ENCODE measurements around the gene DIP2C.
A peak's percentile ranks its signal among the peaks of the same experiment; 100 is the strongest.

DIP2C gene

DNA sequence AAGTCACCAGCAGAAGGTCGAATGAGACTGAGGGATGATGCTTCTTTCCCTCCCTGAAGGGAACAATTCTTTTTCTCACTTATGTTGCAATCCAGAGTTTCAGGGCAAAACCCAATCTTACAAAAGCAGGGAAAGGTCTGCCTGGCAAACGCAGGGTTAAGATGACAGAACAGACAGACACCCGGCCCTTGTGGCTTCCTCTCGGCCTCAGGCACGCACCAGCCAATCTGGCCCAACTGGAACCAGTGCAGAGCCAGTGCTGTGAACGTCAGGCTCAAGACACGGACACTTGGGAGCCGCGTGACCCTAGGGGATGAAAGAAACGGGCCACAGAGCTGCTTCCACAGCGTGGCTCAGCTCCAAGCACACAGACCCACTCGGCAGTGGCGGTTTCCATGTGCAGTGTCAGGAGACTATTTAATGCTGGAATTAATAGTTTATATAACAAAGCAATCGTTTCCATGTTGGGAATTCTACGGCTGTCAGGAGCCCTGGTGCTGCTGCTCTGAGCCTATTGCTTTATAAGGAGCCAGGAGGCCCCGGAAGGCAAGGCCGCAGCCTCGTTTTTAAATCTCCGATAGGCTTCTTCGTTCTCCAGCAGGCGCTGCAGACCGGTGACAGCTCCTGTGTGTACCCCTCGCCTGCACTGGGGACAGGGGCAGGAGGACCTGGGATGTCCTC lies 198.4 kb downstream of the DIP2C start:
- H3K4me1 Mint-ChIP-seq: peaks cover 6% of the 10 kb centered on the region
- no peak overlapping the region for H3K27ac Mint-ChIP-seq
- no peak overlapping the region for H3K4me3 Mint-ChIP-seq
- no peak for DNase-seq
- CTCF ChIA-PET: interaction anchor here (1.3 kb wide), 1 partner anchor 14 kb away, joined by 3 read pairs; no protein-coding TSS in a partner anchor
- H3K36me3 Mint-ChIP-seq: no peaks in the 10 kb centered on the region
- H3K27me3 Mint-ChIP-seq: peaks cover 30% of the 10 kb centered on the region
- no peaks in the 10 kb centered on the region for H3K9me3 Mint-ChIP-seq

DNA sequence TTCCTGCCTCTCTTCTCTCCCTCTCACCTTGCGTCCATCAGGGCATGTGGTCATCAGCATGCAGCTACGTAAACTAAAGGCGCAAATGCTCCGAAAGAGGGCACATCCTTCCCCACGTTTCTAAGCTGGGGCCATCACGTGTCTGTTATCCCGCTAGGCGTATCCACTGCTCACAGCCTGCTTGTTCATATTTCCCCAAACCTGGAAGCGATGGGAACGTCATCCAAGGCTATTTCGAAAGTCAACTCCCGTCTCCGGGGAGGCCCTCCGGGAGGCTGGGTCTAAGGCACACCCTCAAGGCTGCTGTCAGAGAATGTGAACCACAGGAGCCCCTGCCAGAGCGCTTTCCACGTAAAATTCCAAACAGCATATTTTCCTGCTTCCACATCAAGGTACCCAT lies 199.2 kb downstream of the DIP2C start:
- Mint-ChIP-seq H3K4me3 (no peak overlapping the region), H3K27ac (no peak overlapping the region), H3K27me3 (peaks cover 30% of the 10 kb centered on the region), H3K4me1 (peaks cover 12% of the 10 kb centered on the region), H3K9me3 (no peaks in the 10 kb centered on the region), H3K36me3 (no peaks in the 10 kb centered on the region)
- DNase-seq: no peak
- CTCF ChIA-PET: no interaction called here

DNA sequence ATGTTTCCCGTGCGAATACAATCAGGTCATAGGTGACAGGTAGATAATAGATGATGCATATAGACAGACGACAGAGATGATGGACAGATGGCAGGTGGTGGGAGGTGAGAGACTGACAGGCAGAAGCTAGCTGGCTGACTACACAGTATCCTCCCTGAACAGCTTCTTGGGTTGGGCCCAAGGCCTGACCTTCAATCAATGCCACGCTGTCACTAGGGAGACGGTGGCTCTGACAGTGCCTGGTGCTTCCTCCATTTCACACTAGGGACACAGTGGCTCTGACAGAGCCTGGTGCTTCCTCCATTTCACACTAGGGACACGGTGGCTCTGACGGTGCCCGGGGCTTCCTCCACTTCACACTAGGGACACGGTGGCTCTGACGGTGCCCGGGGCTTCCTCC lies 200.1 kb downstream of the DIP2C start:
- no peak overlapping the region for H3K4me3 Mint-ChIP-seq
- H3K27me3 Mint-ChIP-seq: peaks cover 27% of the 10 kb centered on the region
- H3K27ac Mint-ChIP-seq: no peak overlapping the region

DNA sequence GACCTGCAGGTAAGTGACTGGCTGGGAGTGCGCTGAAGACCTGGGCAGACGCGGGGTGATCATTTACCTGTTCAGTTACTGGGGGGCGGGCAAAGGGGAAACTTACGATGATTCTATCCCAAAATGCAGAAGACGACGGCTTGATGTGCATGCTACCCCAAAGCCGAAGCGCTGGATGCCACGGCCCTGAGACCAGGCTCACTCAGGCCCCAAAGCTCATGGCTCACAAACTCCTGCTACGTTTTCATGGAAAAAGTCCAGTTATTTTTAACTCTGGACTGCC lies 200.6 kb downstream of the DIP2C start:
- Mint-ChIP-seq H3K36me3 (no peaks in the 10 kb centered on the region), H3K4me1 (peaks cover 18% of the 10 kb centered on the region), H3K9me3 (no peaks in the 10 kb centered on the region), H3K27ac (no peak overlapping the region), H3K4me3 (no peak overlapping the region), H3K27me3 (peaks cover 22% of the 10 kb centered on the region)
- DNase-seq: peak; percentile 3
- CTCF ChIA-PET: no interaction called here

More for the DNA sequence above, 200.1 kb downstream of the DIP2C start:
- no peaks in the 10 kb centered on the region for H3K36me3 Mint-ChIP-seq
- H3K4me1 Mint-ChIP-seq: peaks cover 14% of the 10 kb centered on the region
- peak; percentile 3 for DNase-seq
- CTCF ChIA-PET: no interaction called here
- no peaks in the 10 kb centered on the region for H3K9me3 Mint-ChIP-seq

DNA sequence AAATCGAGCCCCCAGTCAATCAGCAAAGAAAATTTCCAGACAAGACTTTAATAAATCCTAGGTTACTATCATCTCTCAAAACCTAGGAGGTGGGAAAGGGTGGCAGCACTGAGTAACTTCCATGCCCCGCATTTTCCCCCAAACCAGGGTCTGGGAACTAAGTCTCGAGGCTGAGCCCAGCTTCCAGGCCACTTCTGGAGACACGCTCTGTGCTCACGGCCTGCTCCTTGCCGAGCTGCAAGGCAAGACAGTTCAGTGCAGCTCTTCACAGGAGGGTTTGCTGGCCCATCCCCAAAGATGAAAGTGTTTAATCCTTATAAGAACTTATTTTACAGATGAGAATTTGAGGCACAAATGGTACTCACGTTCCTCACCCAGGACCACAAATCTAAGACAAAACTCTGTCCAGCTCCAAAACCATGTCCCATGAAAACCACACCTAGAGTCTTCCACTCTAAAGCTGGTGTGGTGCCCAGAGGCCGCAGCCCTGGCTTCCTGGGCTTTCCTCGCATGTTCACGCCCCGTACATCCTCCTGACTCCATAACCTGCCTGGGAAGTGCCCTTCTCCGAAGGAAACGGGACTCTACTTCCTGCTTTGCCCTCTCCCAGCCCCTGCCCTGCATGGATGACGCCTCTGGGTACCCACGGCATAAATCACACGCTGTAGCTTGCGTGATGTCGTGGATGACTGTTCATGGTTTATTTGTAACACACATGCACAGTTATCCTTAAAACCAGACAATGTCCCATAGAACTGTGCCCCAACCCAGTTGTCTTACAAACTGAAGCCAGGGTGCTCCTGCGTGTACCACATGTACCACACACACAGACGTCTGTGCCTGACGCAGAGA lies 201.2 kb downstream of the DIP2C start:
- CTCF ChIA-PET: no interaction called here
- peak; percentile 9 for DNase-seq
- Mint-ChIP-seq H3K27ac (no peak overlapping the region), H3K9me3 (no peaks in the 10 kb centered on the region), H3K4me1 (peaks cover 20% of the 10 kb centered on the region), H3K36me3 (no peaks in the 10 kb centered on the region), H3K4me3 (no peak overlapping the region), H3K27me3 (peaks cover 16% of the 10 kb centered on the region)

DNA sequence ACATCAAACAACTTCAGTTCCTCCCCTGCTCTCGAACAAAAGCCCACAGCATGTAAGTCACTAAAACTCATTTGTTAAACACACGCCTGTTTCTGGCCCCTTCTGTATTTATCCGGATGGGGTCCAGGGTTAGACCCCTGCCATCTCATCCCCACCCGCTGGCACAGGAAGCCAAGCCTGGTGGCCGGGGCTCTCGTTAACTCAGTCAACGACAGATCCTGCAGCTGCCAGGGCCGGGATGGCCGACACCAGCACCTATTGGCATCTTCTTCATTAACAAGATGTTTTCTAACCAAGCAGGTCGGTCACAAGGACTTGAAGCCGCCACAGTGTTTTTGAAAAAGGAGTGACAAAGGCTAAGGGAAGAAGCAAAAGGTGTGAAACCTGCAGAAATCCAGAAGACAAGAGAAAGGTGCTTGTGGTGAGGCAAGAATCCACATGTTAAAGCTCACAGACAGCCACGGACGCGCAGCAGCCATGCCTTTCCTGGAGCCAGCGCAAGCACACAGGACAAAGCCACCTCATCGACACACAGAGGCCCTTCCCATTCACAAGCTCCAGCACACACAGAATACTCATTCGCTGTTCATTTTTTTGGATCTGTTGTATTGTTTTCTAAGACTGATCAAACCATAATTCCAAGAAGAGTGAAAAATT lies 202.7 kb downstream of the DIP2C start:
- no peak for DNase-seq
- Mint-ChIP-seq H3K9me3 (no peaks in the 10 kb centered on the region), H3K4me1 (peaks cover 20% of the 10 kb centered on the region), H3K36me3 (no peaks in the 10 kb centered on the region), H3K27ac (peak overlapping the region; percentile 85), H3K4me3 (peak overlapping the region; percentile 23), H3K27me3 (peaks cover 10% of the 10 kb centered on the region)
- CTCF ChIA-PET: no interaction called here

DNA sequence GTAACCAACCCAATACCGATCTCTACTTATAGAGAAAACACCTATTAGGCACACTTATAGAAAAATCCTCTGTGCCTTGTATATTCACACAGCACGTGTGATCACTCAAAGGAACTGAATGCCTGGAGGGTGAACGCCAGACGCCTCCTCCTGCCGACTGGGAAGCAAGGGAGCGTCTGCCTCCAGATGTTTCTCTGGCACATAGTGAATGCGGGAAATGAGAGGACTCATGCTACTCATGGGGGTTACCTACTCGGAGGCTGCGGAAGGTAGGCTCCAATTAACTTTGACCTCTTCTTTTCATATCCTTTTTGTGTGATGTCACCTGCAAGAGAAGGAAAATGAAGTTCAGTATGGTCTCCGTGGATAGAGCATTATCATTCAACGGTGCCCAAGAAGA lies 203.3 kb downstream of the DIP2C start:
- no peaks in the 10 kb centered on the region for H3K9me3 Mint-ChIP-seq
- H3K27me3 Mint-ChIP-seq: peaks cover 10% of the 10 kb centered on the region
- peak overlapping the region; percentile 28 for H3K4me3 Mint-ChIP-seq
- H3K36me3 Mint-ChIP-seq: no peaks in the 10 kb centered on the region
- CTCF ChIA-PET: no interaction called here
- H3K4me1 Mint-ChIP-seq: peaks cover 20% of the 10 kb centered on the region
- no peak for DNase-seq
- H3K27ac Mint-ChIP-seq: peak overlapping the region; percentile 95

DNA sequence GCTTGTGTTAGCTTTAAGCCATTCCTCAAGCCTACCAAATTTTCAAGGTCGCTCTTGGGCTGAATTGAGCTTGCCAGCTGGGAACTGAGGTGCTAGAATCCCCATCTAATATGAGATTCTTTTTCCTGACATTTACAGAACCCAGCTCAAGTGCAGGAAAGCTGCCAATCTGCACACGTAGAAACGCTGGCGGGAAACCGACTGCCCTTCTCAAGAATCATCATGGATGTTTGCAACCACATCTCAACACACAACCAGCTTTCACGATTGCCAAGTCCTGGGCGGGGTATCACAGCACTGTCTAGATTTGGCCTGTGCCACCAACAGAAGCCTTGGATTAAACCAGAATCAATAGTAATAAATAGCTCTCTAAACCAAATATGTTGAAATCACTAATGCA lies 203.7 kb downstream of the DIP2C start:
- DNase-seq: no peak
- Mint-ChIP-seq H3K36me3 (no peaks in the 10 kb centered on the region), H3K27me3 (peaks cover 10% of the 10 kb centered on the region), H3K9me3 (no peaks in the 10 kb centered on the region), H3K27ac (peak overlapping the region; percentile 95), H3K4me1 (peaks cover 20% of the 10 kb centered on the region), H3K4me3 (peak overlapping the region; percentile 44)
- CTCF ChIA-PET: no interaction called here

DNA sequence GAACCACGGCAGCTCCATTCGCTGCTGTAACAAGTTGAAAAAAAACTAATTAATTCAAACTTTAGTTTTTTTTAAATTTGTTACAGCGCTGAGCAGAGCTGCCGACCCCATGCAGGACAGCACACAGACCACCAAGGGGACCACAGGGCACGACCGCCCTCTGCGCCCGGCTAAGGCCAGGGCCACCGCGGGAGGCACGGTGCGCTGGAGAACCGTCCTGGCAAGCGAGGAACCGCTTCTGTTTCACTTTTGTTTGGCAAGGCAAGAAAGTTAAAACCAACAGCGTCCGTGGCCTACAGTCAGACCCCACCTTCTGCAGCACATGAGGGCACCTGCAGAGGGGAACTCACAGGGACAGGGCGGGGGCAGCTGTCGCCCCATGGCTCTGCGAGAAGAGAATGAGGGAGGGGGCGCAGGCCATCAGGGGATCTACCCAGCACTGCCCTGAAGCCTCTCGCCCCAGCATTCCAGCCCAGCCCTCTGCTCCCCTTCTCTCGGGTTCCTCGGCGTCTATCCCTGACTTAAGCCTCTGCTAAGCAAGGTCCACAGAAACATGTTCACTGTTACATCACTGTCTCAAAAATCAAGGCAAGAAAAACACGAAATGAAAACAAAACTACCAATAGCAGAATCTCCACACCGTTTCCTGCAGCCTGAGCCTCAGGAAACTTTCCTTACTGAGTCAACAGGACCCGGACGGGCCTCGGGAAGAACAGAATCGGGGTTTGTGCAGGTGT lies 204.4 kb downstream of the DIP2C start:
- no peaks in the 10 kb centered on the region for H3K36me3 Mint-ChIP-seq
- CTCF ChIA-PET: interaction anchor here (1.2 kb wide), 1 partner anchor 13 kb away, joined by 3 read pairs; no protein-coding TSS in a partner anchor
- DNase-seq: peak; percentile 56

DNA sequence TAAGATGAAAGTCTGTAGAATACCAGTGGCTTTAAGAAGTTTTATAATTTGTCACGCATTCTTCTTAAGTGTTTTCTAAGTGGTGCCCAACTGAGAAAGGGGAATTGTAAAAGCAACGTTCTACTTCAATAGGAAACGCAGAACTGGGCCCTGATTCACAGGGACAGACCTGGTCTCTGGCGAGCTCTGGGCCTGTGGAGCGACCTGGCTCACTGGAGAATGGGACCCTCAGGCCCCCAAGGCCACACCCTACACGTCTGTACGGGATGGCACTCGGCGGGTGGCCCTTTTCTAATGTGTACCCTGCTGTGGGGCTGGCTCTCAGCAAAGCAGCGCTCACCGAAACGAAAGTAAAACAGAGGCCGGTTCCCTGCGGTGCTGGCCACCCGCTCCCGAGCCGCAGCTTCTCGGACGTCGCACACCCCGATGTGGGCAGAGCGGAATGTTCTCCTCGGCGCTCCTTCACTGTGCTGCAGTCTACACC lies 205.0 kb downstream of the DIP2C start:
- DNase-seq: peak; percentile 62
- Mint-ChIP-seq H3K36me3 (no peaks in the 10 kb centered on the region), H3K4me1 (peaks cover 20% of the 10 kb centered on the region), H3K27me3 (peaks cover 10% of the 10 kb centered on the region), H3K4me3 (peak overlapping the region; percentile 80), H3K9me3 (no peaks in the 10 kb centered on the region), H3K27ac (peak overlapping the region; percentile 95)
- CTCF ChIA-PET: interaction anchor here (1.2 kb wide), 1 partner anchor 13 kb away, joined by 3 read pairs; no protein-coding TSS in a partner anchor

More for the DNA sequence above, 204.4 kb downstream of the DIP2C start:
- Mint-ChIP-seq H3K27ac (peak overlapping the region; percentile 95), H3K4me3 (peak overlapping the region; percentile 80), H3K27me3 (peaks cover 10% of the 10 kb centered on the region), H3K4me1 (peaks cover 20% of the 10 kb centered on the region), H3K9me3 (no peaks in the 10 kb centered on the region)

DNA sequence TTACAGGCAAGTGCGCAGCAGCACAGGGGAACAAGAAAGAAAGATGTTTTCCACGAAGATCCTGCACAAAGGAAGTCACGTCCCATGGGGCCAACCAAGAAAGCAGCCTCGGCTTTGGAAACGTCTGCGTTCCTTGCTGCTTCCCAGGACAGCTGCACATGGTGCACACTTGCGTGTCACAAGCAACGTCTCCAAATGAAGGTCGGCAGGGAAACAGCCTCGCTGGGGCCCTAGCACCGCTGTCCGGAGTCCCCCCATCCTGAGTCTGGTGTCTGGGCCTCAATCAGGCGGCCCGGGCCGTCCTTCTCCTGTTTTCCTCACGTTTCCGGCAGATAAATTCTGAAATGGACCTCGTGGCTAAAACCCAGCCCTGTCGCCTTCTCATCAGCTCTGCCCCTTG lies 206.2 kb downstream of the DIP2C start:
- Mint-ChIP-seq H3K27ac (no peak overlapping the region), H3K36me3 (peaks cover 3% of the 10 kb centered on the region), H3K9me3 (peaks cover 4% of the 10 kb centered on the region), H3K4me3 (no peak overlapping the region), H3K4me1 (peaks cover 20% of the 10 kb centered on the region), H3K27me3 (peaks cover 8% of the 10 kb centered on the region)
- CTCF ChIA-PET: no interaction called here
- no peak for DNase-seq

DNA sequence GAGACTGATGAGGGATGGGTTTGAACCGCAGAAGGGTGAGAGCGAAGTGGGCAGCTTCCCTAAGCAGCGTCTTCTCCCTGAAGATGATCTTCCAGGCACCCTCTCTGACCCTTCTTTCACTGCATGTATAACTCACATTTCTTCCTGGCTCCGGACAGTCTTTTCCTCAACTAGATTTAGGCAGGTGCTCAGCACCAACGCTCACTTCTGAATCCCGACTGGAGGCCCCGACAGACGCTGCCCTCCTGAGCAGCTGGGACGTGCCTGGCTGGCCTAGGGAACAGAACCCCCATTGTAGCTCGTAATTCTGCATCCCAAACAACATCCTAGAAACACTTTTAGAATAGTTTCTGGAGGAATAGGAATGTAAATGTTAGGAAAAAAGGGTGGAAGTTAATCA lies 206.6 kb downstream of the DIP2C start:
- no peak overlapping the region for H3K4me3 Mint-ChIP-seq
- CTCF ChIA-PET: no interaction called here

DNA sequence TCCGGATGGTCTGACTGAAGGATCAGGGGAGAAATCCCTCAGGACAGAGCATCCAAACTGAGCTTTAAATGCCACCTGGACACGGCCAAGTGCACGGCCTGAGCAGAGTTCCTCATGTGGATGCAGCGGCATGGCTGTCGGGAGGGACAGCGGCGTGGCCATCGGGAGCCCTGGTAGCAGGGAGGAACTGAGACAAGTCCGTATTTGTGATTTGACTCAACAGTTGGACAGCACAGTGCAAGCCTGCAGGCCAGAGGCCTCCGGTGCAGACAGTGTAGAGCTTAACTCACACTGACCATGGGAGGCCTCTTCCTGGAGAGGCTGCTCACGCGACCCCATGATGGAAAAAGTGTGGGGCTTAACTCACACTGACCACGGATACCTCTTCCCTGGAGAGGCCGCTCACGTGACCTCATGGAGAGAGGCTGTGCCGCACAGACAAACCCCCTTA lies 207.4 kb downstream of the DIP2C start:
- peaks cover 8% of the 10 kb centered on the region for H3K27me3 Mint-ChIP-seq
- H3K4me1 Mint-ChIP-seq: peaks cover 21% of the 10 kb centered on the region
- DNase-seq: no peak
- no peak overlapping the region for H3K4me3 Mint-ChIP-seq
- CTCF ChIA-PET: no interaction called here
- peak overlapping the region; percentile 52 for H3K27ac Mint-ChIP-seq
- H3K36me3 Mint-ChIP-seq: peaks cover 4% of the 10 kb centered on the region
- peaks cover 8% of the 10 kb centered on the region for H3K9me3 Mint-ChIP-seq

More for the DNA sequence above, 206.6 kb downstream of the DIP2C start:
- Mint-ChIP-seq H3K27me3 (peaks cover 5% of the 10 kb centered on the region), H3K36me3 (peaks cover 3% of the 10 kb centered on the region), H3K27ac (no peak overlapping the region), H3K4me1 (peaks cover 20% of the 10 kb centered on the region), H3K9me3 (peaks cover 4% of the 10 kb centered on the region)
- no peak for DNase-seq

DNA sequence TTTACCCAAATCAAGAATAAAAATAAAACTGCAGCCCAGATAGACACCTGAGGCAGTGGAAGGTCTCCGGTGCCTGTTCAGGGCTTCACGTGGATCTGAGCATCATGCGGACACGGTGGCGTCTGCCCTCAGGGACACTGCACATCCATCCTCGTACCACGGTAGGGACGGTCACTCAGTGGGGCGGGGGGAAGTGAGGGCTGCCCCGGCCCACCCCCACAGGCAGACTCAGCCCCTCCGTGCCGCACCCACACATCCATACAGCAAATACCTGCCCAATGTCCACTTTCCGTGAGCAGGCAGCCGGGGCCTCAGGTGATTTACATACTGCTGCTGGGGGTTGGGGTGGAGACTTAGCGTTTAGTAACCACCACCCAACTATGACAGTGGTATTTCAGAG lies 207.8 kb downstream of the DIP2C start:
- DNase-seq: no peak
- Mint-ChIP-seq H3K36me3 (peaks cover 7% of the 10 kb centered on the region), H3K27me3 (peaks cover 5% of the 10 kb centered on the region), H3K4me1 (peaks cover 22% of the 10 kb centered on the region), H3K27ac (no peak overlapping the region), H3K9me3 (peaks cover 11% of the 10 kb centered on the region), H3K4me3 (no peak overlapping the region)
- CTCF ChIA-PET: no interaction called here

Measured in activated naive CD4-positive, alpha-beta T cell treated with anti-CD3 and anti-CD28 coated beads, Interleukin-2, amount 10 ng/mL, durations not matched to agents 7 days and 5 days (primary cell).